DOHH2 (cell line): ENCODE data around the gene RORB.

Experiments used
- H3F3A ChIP-seq: fragments of 200-600 bp; sonication (generic), shearing (Covaris generic); 2 replicates; pipeline ENCODE4 v1.6.0; 2016; ENCODE audit warnings: antibody characterized with exemption, mild to moderate bottlenecking; ENCODE audit not compliant: control insufficient read depth, insufficient read depth
- H3K27ac ChIP-seq: fragments of 200-600 bp; sonication (generic); 2 replicates; pipeline ENCODE4 v1.5.1; 2014; ENCODE audit warnings: low read depth, mild to moderate bottlenecking, low read length, moderate library complexity
- H3K27me3 ChIP-seq: fragments of 200-600 bp; sonication (generic); 2 replicates; pipeline ENCODE4 v1.6.1; 2014; ENCODE audit warnings: mild to moderate bottlenecking, low read length, mixed read lengths; ENCODE audit not compliant: control insufficient read depth
- H3K36me3 ChIP-seq: fragments of 200-600 bp; sonication (generic); 2 replicates; pipeline ENCODE4 v1.6.1; 2014; ENCODE audit warnings: mild to moderate bottlenecking, low read length, moderate library complexity, mixed read lengths; ENCODE audit not compliant: control insufficient read depth
- H3K4me1 ChIP-seq: fragments of 200-600 bp; sonication (generic); 2 replicates; pipeline ENCODE4 v1.6.1; 2014; ENCODE audit warnings: mild to moderate bottlenecking, low read length, mixed read lengths; ENCODE audit not compliant: control insufficient read depth
- H3K4me2 ChIP-seq: fragments of 200-600 bp; sonication (generic); 2 replicates; pipeline ENCODE4 v1.6.0; 2014; ENCODE audit warnings: mild to moderate bottlenecking, low read length, moderate library complexity
- H3K4me3 ChIP-seq: fragments of 200-600 bp; sonication (generic); 2 replicates; pipeline ENCODE4 v1.5.1; 2014; ENCODE audit warnings: mild to moderate bottlenecking, low read length, mixed read lengths
- H3K79me2 ChIP-seq: fragments of 200-600 bp; sonication (generic); 2 replicates; pipeline ENCODE4 v1.6.1; 2014; ENCODE audit warnings: mild to moderate bottlenecking, low read length, mixed read lengths; ENCODE audit not compliant: control insufficient read depth
- H3K9me2 ChIP-seq: fragments of 200-600 bp; sonication (generic); replicated peaks from 2 replicates; pipeline ENCODE4 v1.6.1; 2014; ENCODE audit warnings: mild to moderate bottlenecking, low read length, mixed read lengths; ENCODE audit not compliant: control insufficient read depth
- H3K9me3 ChIP-seq: fragments of 200-600 bp; sonication (generic); 2 replicates; pipeline ENCODE4 v1.6.1; 2014; ENCODE audit warnings: antibody characterized with exemption, low read length, mixed read lengths; ENCODE audit not compliant: control insufficient read depth, insufficient read depth
- H4K20me1 ChIP-seq: fragments of 200-600 bp; sonication (generic); 2 replicates; pipeline ENCODE4 v1.6.0; 2014; ENCODE audit warnings: low read depth, mild to moderate bottlenecking, antibody characterized with exemption, low read length, moderate library complexity; ENCODE audit not compliant: control insufficient read depth, insufficient read depth
- EZH2phosphoT487 ChIP-seq: fragments of 200-600 bp; sonication (generic); IDR thresholded peaks from 2 replicates; pipeline ENCODE4 v1.6.1; 2017; ENCODE audit warnings: borderline replicate concordance, mild to moderate bottlenecking, antibody characterized with exemption, low read length, moderate library complexity, mixed read lengths
- TF ChIP-seq, protein P1 (sequence below): fragments of 200-600 bp; sonication (generic); IDR thresholded peaks from one replicate; pipeline ENCODE4 v1.5.1; 2014; ENCODE audit warnings: antibody characterized with exemption, mild to moderate bottlenecking, low read depth, low read length; ENCODE audit not compliant: poor library complexity, severe bottlenecking

Gene RORB

DNA sequence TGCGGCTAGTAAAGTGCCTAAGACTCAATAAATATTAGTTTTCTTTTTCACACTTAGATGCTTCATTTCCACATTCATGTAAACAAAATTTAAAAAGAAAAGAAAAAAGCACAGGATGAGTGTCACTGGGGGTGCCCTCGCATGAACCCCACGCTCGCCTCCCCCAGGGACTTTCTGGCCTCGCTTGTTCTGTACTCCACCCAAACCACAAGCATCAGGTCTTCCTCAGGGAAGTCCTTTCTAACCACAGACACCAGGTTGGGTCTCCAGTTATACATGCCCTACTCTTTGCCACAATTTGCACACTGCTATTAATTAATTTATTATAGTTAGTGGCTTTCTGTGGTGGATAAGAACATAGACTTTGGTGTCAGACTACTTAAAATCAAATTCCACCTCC, 92.4 kb downstream of the RORB start:
- H3K9me2 ChIP-seq = no peaks in the 10 kb centered on the region
- H3F3A ChIP-seq = no peaks in the 10 kb centered on the region
- no peak overlapping the region for H3K27ac ChIP-seq
- H3K4me3 ChIP-seq = no peak overlapping the region
- no peaks in the 10 kb centered on the region for H3K9me3 ChIP-seq
- H3K4me2 ChIP-seq = no peak overlapping the region
- no peaks in the 10 kb centered on the region for H3K27me3 ChIP-seq
- no peaks in the 10 kb centered on the region for H3K79me2 ChIP-seq
- H4K20me1 ChIP-seq = no peaks in the 10 kb centered on the region
- no peaks in the 10 kb centered on the region for H3K36me3 ChIP-seq
- no peak for TF ChIP-seq EZH2phosphoT487
- TF ChIP-seq, protein P1, sequence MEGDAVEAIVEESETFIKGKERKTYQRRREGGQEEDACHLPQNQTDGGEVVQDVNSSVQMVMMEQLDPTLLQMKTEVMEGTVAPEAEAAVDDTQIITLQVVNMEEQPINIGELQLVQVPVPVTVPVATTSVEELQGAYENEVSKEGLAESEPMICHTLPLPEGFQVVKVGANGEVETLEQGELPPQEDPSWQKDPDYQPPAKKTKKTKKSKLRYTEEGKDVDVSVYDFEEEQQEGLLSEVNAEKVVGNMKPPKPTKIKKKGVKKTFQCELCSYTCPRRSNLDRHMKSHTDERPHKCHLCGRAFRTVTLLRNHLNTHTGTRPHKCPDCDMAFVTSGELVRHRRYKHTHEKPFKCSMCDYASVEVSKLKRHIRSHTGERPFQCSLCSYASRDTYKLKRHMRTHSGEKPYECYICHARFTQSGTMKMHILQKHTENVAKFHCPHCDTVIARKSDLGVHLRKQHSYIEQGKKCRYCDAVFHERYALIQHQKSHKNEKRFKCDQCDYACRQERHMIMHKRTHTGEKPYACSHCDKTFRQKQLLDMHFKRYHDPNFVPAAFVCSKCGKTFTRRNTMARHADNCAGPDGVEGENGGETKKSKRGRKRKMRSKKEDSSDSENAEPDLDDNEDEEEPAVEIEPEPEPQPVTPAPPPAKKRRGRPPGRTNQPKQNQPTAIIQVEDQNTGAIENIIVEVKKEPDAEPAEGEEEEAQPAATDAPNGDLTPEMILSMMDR = no peak
- H3K4me1 ChIP-seq = no peaks in the 10 kb centered on the region

DNA sequence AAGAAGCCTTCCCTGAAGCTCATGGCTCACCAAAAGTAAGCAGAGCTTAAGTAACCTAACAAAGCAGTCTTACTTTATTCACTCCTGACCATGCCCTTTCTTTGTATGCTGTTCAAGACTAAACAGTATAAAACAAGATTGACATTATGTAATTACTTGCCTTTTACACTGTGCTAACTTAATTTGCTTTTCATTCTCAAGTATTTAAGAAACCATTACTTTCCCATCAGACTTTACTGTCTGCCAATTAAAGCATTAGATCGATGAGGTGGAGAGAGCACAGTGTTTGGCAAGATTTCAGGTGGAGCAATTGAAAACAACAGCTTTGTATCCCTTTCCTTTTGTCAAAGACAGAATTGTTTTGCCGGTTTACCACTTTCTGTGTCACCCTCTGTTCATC, 98.2 kb downstream of the RORB start:
- H3K9me2 ChIP-seq = no peaks in the 10 kb centered on the region
- H4K20me1 ChIP-seq = no peaks in the 10 kb centered on the region
- no peaks in the 10 kb centered on the region for H3K27me3 ChIP-seq
- H3K27ac ChIP-seq = no peak overlapping the region
- no peak overlapping the region for H3K4me3 ChIP-seq
- no peaks in the 10 kb centered on the region for H3F3A ChIP-seq
- TF ChIP-seq, protein P1 = no peak
- no peak for TF ChIP-seq EZH2phosphoT487
- H3K4me2 ChIP-seq = no peak overlapping the region
- H3K9me3 ChIP-seq = no peaks in the 10 kb centered on the region
- H3K36me3 ChIP-seq = no peaks in the 10 kb centered on the region
- no peaks in the 10 kb centered on the region for H3K4me1 ChIP-seq
- H3K79me2 ChIP-seq = no peaks in the 10 kb centered on the region

DNA sequence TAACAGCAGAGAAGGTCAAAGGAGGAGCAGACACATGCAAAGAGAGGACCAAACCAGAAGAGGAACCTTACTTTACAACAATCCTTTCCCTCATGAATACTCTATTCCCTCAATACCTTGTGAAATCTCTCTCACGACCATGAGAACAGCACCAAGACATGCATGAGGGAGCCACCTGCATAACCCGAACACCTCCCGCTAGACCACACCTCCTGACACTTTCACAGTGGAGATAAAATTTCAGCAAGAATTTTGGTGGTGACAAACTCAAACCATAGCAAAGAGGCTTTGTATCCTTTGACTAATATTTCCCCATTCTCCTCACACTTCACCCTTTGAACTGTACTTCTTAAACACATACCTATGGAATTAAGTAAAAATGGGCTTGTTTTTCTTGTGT, 101.7 kb downstream of the RORB start:
- TF ChIP-seq, protein P1 = no peak
- TF ChIP-seq EZH2phosphoT487 = no peak
- no peaks in the 10 kb centered on the region for H3K27me3 ChIP-seq
- H3K4me1 ChIP-seq = no peaks in the 10 kb centered on the region
- no peaks in the 10 kb centered on the region for H3F3A ChIP-seq
- no peaks in the 10 kb centered on the region for H3K9me3 ChIP-seq
- H3K4me2 ChIP-seq = no peak overlapping the region
- no peaks in the 10 kb centered on the region for H4K20me1 ChIP-seq
- H3K36me3 ChIP-seq = no peaks in the 10 kb centered on the region
- no peaks in the 10 kb centered on the region for H3K9me2 ChIP-seq
- H3K27ac ChIP-seq = no peak overlapping the region
- no peaks in the 10 kb centered on the region for H3K79me2 ChIP-seq
- no peak overlapping the region for H3K4me3 ChIP-seq
